Measurements from ENCODE around the gene CHST7.
A peak's percentile ranks its signal among the peaks of the same experiment; 100 is the strongest.
"Not testable (repeated sequence)": the region's sequence is repeated elsewhere in the genome, so short reads cannot be mapped to it uniquely, and the experiment has no call there.

The CHST7 gene, protein sequence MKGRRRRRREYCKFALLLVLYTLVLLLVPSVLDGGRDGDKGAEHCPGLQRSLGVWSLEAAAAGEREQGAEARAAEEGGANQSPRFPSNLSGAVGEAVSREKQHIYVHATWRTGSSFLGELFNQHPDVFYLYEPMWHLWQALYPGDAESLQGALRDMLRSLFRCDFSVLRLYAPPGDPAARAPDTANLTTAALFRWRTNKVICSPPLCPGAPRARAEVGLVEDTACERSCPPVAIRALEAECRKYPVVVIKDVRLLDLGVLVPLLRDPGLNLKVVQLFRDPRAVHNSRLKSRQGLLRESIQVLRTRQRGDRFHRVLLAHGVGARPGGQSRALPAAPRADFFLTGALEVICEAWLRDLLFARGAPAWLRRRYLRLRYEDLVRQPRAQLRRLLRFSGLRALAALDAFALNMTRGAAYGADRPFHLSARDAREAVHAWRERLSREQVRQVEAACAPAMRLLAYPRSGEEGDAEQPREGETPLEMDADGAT

DNA sequence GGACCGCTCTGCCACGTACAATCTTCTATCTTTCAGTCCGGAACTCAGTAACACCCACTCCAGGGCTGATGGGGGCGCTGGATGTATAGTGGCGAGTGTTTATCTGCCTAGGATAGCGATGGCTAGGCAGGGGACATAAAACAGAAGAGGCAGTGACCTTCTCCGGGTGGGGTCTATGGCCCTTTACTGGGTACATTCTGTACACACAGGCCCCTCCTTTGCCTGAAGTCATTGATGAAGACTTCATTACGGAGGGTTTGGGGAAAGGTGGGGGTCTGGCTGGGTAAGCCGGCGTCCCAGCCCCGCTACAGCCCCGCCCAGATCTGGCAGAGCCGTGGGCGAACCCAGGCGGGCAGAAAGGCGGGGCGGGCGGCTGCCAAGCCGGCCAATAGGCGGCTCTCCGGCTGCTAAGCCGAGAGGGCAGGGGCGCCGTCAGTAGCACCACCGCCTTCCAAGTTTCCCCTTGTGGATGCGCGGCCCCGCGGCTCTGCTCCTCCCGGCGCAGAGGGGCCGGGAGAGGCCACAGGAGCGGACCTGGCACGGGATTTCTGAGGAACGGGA, at the start of gene CHST7:
TSS of gene CHST7 (plus strand) at position 435 of the 561 bp plus-strand sequence. CDS start 167 bp downstream, outside the sequence.
- FAIRE-seq (peak; percentile 72), DNase-seq (ENCODE audit: extremely low spot score, insufficient read length, low read depth) (no peak)

DNA sequence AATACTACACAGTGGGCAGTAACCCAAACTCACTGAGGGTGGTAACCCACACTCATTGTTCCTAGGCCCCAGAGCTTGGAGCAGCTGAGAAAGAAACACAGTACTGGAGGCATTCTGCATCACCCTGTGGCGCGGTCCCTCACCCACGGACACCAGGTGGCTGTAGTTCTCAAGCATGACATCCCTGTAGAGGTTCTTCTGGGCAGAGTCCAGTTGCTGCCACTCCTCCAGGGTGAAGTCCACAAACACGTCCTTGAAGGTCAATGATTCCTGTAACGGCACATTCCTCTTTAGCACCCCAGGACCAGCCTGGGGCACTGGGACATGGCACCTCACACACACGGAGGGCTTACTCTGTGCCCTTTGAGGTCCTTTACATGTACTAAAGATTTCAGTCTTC, 44.9 kb upstream of the CHST7 start:
- FAIRE-seq = not testable (repeated sequence)

DNA sequence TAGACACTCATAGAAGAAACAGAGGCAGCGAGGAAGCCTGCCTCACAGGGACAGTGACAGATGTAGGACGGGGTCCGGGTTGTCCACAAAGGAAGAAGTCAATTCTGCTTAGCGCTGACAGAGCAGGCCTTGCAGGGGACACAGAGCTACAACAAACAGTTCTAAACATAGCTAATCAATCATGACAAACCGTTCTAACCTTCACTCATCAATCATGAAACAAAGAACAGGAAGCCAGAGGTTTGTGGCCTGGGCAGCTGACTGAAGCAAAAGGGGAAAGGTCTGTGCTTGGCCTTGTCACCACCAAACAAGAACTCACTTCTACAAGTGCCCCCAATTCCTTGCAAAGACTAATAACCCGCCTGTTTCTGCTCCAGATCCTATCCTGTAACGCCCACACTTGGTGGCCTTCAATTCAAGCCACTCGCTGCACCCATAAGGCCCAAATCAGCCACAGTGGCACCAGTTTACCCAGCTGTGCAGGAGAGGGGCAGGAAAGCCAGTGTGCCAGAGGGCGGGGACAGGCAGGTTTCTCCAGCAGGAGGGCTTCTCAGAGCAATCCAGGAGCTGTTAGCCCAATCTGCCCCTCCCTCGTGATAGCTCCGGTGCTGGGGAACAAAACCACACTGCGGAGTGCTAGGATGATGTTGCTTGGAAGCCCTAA, 43.7 kb upstream of the CHST7 start:
- FAIRE-seq = peak; percentile 92
- not testable (repeated sequence) for DNase-seq (ENCODE audit: extremely low spot score, insufficient read length, low read depth)

More for the DNA sequence above, 44.9 kb upstream of the CHST7 start:
- not testable (repeated sequence) for DNase-seq (ENCODE audit: extremely low spot score, insufficient read length, low read depth)

DNA sequence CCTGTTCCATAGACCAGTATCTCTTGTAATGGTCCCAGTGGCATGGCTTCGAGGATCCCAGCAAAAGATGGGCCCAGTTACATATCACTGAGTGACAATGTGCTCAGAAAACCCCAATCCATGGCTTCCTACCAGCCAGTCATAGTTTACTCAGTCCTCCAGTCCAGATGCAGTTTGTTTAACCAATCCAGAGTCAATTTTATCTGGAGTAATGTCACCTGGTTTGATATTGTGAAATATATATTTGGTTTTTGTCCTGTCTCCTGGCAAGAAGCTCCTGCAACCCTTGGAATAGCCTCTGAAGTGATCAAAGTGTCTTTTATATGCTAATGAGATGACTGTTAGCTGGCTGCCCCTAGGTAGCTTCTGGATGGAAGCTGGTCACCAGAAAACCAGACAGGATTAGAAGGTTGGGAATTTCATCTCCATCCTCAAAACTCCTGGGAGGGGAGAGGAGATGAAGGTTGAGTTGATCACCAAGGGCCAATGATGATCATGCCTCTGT, 43.1 kb upstream of the CHST7 start:
- DNase-seq (ENCODE audit: extremely low spot score, insufficient read length, low read depth); FAIRE-seq: not testable (repeated sequence)

DNA sequence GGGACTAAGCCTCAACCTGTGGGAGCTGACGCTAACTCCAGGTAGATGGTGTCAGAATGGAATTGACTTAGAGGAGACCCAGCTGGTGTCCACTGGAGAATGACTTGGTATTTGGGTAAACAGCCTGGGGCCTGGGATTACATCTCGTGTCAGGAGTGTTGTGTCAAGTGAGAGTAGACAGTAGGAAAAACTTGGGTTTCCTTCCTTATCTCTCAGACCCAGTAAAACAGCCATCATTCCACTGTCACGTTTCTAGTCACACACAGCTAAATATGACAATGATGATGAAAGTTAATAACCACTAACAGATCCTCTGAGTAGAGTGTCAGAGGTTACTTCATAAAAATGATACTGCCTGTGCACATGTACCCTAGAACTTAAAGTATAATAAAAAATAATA, 42.1 kb upstream of the CHST7 start:
- DNase-seq (ENCODE audit: extremely low spot score, insufficient read length, low read depth) = no peak
- FAIRE-seq = no peak

DNA sequence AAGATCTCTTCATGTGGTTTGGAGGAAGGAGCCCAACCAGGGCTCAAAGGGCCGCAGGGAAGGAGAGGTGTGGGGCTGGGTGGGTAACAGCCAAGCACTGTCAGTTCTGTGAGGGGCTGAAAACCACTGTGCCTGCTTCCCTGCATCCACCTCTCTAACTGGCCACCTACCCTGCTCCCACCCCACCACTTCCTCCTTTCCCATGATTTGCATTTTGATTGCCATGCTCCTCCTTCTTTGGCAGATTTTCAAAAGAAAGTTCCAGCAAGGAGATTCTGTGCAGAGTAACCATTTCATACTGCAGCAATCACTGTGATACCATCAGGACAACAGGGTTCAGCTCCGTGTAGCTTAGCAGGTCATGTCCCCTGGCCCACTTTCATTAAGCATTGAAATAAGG, 30.1 kb upstream of the CHST7 start:
- no peak for FAIRE-seq
- no peak for DNase-seq (ENCODE audit: extremely low spot score, insufficient read length, low read depth)

DNA sequence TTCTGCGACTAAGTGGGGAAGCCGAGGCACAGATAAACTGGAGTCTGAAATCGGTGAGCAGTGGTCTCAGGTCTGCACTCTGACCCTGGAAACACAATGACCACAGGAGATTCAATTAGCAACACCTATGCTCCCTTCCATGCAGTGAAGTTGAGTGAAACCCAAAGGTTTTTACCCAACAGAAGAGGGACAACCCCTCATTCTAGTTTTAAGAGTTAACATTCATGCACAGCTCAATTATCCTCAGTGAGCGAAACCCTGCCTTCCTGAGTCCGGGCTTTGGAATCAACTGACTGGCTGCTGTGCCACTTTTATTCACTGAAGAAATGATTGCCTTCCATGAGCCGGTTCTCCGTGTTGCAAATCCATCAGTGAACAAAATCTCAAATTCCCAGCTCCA, 29.0 kb upstream of the CHST7 start:
- not testable (repeated sequence) for DNase-seq (ENCODE audit: extremely low spot score, insufficient read length, low read depth); FAIRE-seq

DNA sequence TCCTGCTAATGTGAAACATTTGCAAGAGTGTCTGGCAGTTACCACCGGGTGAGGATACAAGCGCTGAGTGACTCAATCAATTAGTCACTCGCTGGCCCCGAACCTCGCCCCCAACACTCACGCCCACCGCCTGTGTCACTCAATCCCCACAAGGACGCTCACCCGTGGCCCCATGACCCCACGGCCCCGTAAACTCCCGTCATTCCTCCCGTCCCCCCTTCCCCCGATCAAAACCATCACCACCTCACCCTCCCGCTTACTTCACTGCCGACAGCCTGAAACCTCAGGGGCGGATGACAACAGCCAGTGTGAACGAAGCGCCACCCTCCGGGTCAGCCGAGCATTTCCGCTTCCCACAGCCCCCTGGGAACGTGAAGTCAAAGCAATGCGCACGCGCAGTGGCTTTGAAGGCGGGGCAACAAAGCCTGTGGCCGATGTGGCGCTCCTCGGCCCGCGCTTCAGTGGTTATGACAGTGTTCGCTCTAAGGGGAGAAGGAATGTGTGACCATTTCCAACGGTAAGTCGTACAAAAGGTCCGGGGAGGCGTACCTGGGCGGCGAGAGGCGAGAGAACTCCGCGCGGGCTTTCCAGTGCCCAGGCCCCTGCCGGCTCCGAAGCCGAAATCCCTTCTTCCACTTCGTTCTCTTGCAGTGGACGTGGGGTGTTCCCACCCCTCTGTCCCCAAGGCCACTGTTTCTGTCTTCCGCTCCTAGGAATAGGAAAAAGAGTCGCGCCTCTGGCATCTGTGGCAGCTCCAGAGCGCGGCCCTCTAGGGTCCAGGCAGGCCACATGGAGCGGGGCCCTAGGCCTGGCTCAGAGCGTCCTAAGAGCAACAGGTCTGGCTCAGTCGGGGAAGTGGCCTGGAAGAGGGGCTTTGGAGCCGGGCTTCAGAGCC, 28.2 kb upstream of the CHST7 start, which contains the start of gene ZNF674:
TSS of gene ZNF674 (minus strand) at position 311 of the 895 bp plus-strand sequence. CDS start 3,334 bp downstream, outside the sequence.
- DNase-seq (ENCODE audit: extremely low spot score, insufficient read length, low read depth) = peak; percentile 69
- peak; percentile 94 for FAIRE-seq

DNA sequence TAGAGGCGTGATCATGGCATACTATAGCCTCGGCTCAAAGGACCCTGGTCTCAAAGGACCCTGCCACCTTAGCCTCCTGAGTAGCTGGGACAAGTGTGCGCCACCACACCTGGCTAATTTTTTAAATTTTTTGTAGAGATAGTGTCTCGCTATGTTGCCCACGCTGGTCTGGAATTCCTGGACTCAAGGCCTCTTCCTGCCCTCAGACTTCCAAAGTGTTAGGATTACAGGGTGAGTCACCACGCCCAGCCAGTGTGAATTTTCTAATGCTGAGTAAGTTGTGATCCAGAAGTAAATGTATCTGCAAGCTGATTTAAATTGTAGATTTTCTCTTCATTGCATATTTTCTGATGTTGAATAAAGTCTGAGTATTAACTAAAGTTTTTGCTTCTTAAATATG, 25.7 kb upstream of the CHST7 start:
- DNase-seq (ENCODE audit: extremely low spot score, insufficient read length, low read depth) (no peak), FAIRE-seq (no peak)

DNA sequence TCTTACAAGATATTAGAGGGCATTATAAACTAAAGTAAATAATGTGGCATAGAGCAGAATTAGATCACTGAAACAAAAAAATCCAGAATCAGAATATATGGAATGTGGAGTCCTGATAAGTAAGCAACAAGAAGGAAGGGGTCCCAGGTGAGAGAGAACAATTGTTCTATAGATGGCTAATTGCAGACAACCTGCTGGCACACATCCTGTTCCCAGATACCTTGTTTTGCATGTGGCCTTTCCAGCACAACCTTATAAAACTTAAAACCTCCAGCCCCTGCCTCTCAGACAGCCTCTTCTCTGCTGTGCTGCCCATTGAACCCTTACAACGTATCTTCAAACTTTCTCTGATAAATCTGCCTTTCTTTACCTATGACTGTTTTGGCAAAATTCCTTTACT, 23.7 kb upstream of the CHST7 start:
- FAIRE-seq = no peak
- DNase-seq (ENCODE audit: extremely low spot score, insufficient read length, low read depth) = no peak

DNA sequence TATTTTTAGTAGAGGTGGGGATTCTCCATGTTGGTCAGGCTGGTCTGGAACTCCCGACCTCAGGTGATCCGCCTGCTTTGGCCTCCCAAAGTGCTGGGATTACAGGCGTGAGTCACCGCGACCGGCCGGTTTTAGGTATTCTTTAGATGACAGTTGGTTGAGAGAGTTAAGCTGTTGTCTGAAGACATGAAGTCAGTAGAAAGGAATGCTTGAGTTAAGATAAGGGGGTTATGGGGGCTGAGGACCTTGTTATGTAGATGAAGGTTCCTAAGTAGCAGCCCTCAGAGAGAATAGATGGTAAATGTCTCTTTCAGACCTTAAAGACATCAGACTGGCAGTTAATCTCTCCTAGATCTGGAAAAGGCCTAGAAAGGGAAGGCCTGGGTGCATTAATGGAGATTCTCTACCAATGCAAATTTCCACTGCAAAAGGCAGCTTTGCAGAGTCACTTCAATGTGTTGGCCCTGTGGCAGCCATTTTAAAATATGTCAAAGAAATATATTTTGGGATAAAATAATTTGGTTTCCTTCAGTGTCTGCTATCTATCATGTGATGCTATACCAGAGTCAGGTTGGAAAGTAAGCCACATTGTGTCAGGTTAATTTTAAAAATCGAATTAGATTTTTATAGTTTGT, 22.0 kb upstream of the CHST7 start:
- FAIRE-seq (no peak), DNase-seq (ENCODE audit: extremely low spot score, insufficient read length, low read depth) (no peak)

DNA sequence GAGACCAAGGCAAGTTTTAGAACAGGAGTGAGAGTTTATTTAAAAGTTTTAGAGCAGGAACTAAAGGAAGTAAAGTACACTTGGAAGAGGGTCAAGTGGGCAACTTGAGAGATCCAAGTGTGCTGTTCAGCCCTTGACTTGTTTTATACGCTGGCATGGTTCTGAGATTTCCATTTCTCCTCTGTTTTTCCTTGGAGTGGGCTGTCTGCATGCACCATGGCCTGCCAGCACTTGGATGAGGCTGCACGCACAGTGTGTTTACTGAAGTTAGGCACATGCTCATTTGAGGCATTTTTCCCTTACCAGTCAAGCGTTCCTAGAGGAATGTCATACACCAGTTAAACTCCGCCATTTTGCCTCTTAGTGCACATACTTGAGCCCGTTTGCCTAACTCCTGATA, 19.6 kb upstream of the CHST7 start:
- FAIRE-seq = no peak
- no peak for DNase-seq (ENCODE audit: extremely low spot score, insufficient read length, low read depth)

DNA sequence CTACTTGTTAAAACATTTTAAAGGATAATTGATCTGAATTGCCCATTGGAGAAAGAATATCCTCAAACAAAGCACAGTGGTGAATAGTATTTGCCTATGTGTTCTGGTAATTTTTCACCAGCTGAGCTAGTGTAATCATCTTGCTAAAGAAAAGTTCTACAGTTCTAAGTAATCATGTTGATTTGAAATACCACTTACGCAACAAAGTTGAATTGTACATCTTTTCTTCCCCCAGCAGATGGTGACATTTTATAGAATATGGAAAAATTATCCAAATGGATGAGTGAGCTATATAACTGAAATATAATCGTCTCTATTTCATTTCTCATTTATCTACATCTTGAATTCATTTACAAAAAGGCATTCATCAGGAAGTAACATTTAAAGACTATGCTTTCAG, 18.6 kb upstream of the CHST7 start:
- FAIRE-seq (peak; percentile 15), DNase-seq (ENCODE audit: extremely low spot score, insufficient read length, low read depth) (no peak)

DNA sequence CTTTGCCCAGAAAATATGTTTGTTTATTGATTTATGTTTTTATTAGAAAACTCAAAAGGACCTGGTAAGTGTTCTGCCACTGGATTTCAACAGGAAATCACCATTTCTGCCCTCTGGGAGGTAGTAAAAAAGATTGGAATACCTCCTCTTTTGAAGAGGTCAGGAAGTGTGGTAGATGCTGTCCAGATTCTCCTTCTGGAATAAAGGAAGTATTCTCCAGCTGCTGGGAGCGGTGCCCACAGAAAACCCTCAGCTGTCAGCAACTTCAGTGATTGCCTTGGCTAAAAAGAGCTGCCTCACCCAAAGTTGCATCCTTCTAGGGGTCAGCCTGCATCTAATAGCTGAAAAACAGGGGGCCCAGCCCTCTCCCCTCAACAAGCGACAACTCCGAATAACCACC, 14.5 kb upstream of the CHST7 start:
- FAIRE-seq = no peak
- DNase-seq (ENCODE audit: extremely low spot score, insufficient read length, low read depth) = no peak

DNA sequence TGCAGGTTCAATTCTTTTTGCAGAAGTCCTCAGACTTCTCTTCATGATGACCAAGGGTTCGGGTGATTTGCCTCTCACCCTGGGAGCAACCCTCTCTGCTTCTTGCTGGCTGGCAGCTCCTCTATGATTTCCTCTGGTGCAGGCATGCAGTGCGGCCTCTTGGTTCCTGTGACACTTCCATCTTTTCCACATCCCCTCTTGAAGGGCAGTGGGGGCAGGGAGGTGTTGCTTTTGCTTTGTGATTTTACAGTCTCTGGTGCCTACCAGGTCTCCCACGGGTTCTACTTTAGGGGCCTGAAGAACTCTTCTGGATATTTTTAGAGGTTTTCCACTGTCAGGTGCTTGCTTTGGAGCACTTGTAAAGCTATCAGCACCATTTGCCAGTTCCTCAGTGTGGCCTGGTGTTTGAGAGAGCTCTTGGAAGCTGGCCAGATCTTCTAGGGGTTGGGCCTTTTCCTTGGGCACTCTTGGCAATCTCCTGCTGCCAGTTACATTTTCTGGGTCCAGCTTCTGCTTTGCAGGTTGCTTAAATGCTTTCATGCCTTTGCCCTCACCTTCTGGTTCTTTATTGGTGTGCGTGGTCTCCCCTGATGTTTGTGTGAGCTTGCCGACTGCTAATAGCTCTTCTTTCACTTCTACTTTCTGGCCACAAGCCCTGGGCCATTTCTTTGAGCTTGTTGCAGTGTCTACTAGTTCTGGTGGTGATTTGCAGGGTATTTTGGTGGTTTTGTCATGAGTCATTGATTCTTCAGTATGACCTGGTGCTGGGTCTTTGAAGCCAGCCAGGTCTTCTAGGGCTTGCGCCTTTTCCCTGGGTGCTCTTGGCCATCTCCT, 11.5 kb upstream of the CHST7 start:
- DNase-seq (ENCODE audit: extremely low spot score, insufficient read length, low read depth) = no peak
- FAIRE-seq = peak; percentile 100

DNA sequence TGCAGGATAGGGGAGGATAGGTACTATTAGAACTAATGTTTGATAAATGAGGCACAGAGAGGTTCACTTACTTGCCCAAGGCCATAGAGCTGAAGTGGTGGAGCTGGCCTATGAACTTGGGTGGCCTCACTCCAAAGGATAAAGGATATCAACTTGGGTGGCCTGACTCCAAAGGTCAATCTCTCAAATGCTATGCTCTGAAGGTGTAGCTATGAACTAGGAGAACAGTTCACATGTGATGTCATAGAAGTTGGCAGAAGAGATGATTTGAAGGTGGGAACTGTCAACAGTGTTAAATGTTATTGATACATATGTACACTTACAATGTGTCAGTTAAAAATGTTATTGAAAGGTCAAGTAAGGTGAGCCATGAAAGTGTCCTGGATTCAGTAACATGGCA, 6.2 kb upstream of the CHST7 start:
- FAIRE-seq (no peak), DNase-seq (ENCODE audit: extremely low spot score, insufficient read length, low read depth) (no peak)

DNA sequence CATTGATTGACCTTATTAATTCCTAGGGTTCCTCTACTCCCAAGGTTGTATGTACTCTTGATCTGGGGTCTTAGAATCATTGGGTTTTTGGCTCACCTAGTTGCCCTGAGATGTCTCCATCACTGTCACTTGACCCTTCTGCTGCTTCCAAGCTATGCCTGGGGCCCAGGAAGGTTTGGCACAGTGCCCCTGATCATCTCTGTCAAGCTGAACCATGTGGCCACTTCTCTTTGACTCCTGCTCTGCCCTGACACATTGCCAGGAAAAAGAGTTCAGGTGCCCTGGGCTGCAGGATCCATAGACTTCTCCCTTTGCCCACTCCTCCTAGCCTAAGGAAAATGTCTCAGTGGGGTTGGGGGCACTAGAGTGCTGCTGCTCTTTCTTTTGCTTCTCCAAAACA, 3.9 kb upstream of the CHST7 start:
- FAIRE-seq = no peak

More for the DNA sequence above, 3.9 kb upstream of the CHST7 start:
- no peak for DNase-seq (ENCODE audit: extremely low spot score, insufficient read length, low read depth)
